ENCODE data around the gene LECT2. TPM values are rescaled to one million over a fixed set of nuclear protein-coding genes. Genes with fewer than 3 reads are reported as not detected.

LECT2 gene
- total and polyA plus RNA-seq, 8 donors: not detected

- Histone ChIP-seq H3K27me3 (no peaks in the 10 kb centered on the region), H3K4me1 (no peaks in the 10 kb centered on the region), H3K36me3 (no peaks in the 10 kb centered on the region), H3K9me3 (no peaks in the 10 kb centered on the region), H3K4me3 (no peak overlapping the region), H3K27ac (no peak overlapping the region)
- no peak for ATAC-seq
- intact Hi-C loops (cut with DNase I): no loop called here
- TF ChIP-seq CTCF (IDR thresholded peaks at IDR 0.05): no peak
- DNase-seq: no peak
- no peak for FAIRE-seq
- 57 to 72% methylated on average over 1 of the region's 1 CpG for WGBS, 2 donors
Measured at GRCh38 chr5:135985951-135986350, 31.2 kb upstream of the LECT2 start.

- H3K27ac ChIP-seq: no peak overlapping the region
- ATAC-seq (no peak), FAIRE-seq (no peak), DNase-seq (no peak)
- intact Hi-C loops (cut with DNase I): no loop called here
- no peak overlapping the region for H3K4me3 ChIP-seq
- peaks cover 0 to 7% (median 0%) of the 10 kb centered on the region in 4 donors for H3K27me3 ChIP-seq
- no peaks in the 10 kb centered on the region for H3K4me1 ChIP-seq
- 42 to 50% methylated on average over 1 of the region's 1 CpG for WGBS, 2 donors
- no peaks in the 10 kb centered on the region for H3K9me3 ChIP-seq
- no peaks in the 10 kb centered on the region for H3K36me3 ChIP-seq
- TF ChIP-seq CTCF (IDR thresholded peaks at IDR 0.05): no peak
Measured at GRCh38 chr5:135980620-135981019, 25.8 kb upstream of the LECT2 start.

- Histone ChIP-seq H3K9me3 (no peaks in the 10 kb centered on the region), H3K36me3 (no peaks in the 10 kb centered on the region), H3K4me1 (no peaks in the 10 kb centered on the region), H3K27ac (no peak overlapping the region), H3K27me3 (peaks cover 0 to 7% (median 0%) of the 10 kb centered on the region in 4 donors), H3K4me3 (no peak overlapping the region)
- TF ChIP-seq CTCF (IDR thresholded peaks at IDR 0.05): no peak
- ATAC-seq: peak in 1 of 4 donors; percentile 42
- no peak for FAIRE-seq
- intact Hi-C loops (cut with DNase I): no loop called here
- 52 to 63% methylated on average over 1 of the region's 1 CpG for WGBS, 2 donors
- no peak for DNase-seq
Measured at GRCh38 chr5:135979510-135979909, 24.7 kb upstream of the LECT2 start.

- TF ChIP-seq CTCF (IDR thresholded peaks at IDR 0.05): no peak
- no peak for DNase-seq
- Histone ChIP-seq H3K4me3 (no peak overlapping the region), H3K36me3 (no peaks in the 10 kb centered on the region), H3K9me3 (no peaks in the 10 kb centered on the region), H3K27ac (no peak overlapping the region), H3K27me3 (peaks cover 0 to 7% (median 0%) of the 10 kb centered on the region in 4 donors), H3K4me1 (no peaks in the 10 kb centered on the region)
- no peak for FAIRE-seq
- WGBS, 2 donors: 79 to 95% methylated on average over 2 of the region's 2 CpGs
- no peak for ATAC-seq
- intact Hi-C loops (cut with DNase I): no loop called here
Measured at GRCh38 chr5:135978993-135979392, 24.2 kb upstream of the LECT2 start.

GRCh38 chr5:135978212-135978631 lies 23.4 kb upstream of the LECT2 start:
- no peaks in the 10 kb centered on the region for H3K9me3 ChIP-seq
- no peaks in the 10 kb centered on the region for H3K4me1 ChIP-seq
- no peaks in the 10 kb centered on the region for H3K36me3 ChIP-seq
- DNase-seq (no peak), ATAC-seq (no peak), FAIRE-seq (no peak)
- 79 to 85% methylated on average over 4 of the region's 4 CpGs for WGBS, 2 donors
- no peak for TF ChIP-seq CTCF (IDR thresholded peaks at IDR 0.05)
- H3K4me3 ChIP-seq: no peak overlapping the region
- H3K27ac ChIP-seq: no peak overlapping the region
- intact Hi-C loops (cut with DNase I): no loop called here
- H3K27me3 ChIP-seq: peaks cover 0 to 7% (median 0%) of the 10 kb centered on the region in 4 donors
